D721Med (cell line): Measurements from ENCODE around the gene GID8.

ENCODE experiments used
- DNase-seq: peaks from one replicate; pipeline ENCODE4 v3.0.0; 2011; ENCODE audit warnings: low spot score; ENCODE audit not compliant: insufficient read length
- FAIRE-seq: peaks from 2 replicates; lab custom pipeline; 2011; peaks lifted over from hg19 to GRCh38; lab: Jason Lieb, UNC
- CTCF ChIP-seq: IDR thresholded peaks from 2 replicates; pipeline ENCODE4 v1.5.1; 2012; ENCODE audit warnings: mild to moderate bottlenecking, control low read depth; ENCODE audit not compliant: insufficient read depth; ENCODE audit errors: missing control alignments

Gene GID8

GRCh38 chr20:62935204-62935967 lies 2.6 kb upstream of the GID8 start:
- TF ChIP-seq CTCF: no peak
- no peak for FAIRE-seq

DNA sequence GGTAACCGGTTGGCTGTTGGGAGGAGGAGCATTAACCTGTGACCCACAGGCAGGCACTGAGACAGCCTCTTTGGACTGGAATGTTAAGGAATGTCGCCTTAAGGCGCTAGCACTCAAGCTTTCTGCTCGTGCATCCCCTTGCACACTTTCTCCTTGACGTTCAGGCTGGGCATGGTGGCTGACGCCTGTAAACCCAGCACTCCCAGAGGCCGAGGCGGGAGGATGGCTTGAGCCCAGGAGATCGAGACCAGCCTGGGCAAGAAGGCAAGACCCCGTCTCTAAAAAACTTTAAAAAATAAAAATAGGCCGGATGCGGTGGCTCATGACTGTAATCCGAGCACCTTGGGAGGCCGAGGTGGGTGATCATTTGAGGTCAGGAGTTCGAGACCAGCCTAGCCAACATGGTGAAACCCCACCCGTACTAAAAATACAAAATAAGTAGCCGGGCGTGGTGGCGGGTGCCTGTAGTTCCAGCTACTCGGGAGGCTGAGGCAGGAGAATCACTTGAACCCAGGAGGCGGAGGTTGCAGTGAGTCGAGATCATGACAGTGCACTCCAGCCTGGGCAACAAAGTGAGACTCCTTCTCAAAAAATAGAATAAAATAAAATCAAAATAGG lies 1.9 kb upstream of the GID8 start:
- DNase-seq (no peak), FAIRE-seq (no peak)
- no peak for TF ChIP-seq CTCF

More at GRCh38 chr20:62935204-62935967, 2.6 kb upstream of the GID8 start:
- DNase-seq: no peak

DNA sequence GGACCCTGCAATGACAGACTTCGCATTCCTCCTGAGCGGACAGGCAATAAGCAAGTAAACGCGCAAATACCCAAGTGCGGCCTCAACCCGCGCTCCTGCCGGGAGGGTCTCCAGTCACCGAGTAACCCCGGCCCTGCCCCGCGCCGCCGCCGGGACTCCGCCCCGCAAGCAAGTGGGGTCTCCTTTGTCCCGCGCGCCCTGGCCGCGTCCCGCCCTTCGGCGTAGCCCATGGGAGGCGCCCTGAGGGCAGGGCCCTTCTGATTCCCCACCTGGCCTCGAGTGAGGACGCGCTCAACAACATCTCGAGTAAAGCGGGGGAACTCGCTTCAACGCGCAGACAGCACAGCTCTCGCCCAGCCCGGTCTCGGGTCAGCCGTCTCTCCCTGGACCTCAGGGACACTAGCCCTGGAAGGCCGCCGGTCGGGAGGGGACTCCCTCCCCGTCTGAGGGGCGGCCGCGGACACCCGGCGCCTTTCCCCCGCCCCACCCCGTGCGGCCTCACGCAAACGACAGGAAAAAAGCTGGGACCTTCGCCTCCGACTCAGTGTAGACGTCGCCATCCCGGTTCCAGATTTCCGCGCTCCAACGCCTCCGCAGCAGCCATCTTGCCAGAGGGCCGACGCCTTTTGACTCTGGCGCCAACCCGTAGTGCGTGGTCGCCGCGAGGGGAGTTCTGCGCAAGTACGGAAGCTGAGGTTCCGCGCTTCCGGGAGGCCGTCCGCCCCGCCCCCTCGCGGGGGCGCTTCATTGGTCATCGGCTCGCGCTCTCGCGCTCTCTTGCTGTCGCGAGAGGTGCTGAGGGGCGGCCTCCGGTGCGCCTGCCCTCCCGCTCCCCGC lies 461 bp upstream of the GID8 start:
- peak; percentile 80 for DNase-seq
- no peak for TF ChIP-seq CTCF
- no peak for FAIRE-seq

DNA sequence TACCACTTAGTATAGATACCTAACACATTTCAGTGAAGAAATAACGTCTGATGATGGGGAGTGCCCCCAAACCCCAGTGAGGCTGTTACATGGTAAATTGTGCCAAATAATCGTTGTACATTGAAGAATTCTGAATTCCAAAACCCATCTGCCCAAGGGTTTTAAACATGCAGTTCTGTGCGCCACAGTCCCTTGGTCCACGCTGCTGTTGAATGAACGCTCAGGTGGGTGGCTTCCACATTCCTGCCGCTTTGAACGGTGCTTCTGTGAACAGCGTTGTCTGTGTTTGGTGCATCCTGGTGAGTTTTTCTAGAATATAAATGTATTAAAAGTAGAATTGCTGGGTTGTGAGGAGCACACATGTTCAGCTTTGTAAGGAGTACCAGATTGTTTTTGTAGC lies 2.9 kb downstream of the GID8 start:
- no peak for DNase-seq
- no peak for FAIRE-seq
- no peak for TF ChIP-seq CTCF

DNA sequence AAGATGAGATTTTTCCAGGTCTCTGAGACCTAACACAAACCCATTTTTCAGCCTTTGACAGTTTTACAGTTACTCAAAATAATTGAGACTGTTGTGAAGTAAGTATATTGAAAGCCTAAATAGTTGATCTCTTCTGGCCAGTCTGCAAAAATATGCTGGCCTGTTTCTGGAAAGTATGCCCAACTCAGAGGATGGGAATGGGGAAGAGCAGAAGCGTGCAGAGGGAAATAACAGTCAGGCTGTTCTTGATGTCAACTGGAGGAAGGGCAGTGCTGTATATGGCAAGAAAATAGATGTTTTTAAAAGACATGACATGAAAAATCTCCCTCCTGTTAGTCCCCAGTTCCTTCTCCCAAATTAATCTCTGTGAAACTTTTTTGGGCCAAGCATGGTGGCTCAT lies 3.8 kb downstream of the GID8 start:
- FAIRE-seq: no peak
- DNase-seq: no peak
- TF ChIP-seq CTCF: no peak

DNA sequence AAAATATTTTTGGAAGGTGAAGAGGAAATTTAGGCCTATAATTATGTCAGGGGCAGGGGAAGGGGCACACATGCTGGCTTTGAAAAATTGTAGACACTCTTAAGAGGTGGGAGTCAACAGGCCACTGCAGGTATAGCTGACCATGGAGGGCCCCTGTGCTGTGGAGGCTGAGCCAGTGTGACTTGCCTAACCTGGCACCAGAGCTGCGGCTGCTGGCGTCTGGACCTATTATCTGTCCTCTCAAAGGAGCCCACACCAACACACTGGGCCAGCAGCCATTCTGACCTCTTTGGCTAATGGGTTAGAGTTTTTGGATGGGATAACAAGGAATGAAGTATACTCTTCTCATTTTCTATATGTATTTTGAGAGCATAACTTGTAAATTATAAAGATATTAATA lies 4.5 kb downstream of the GID8 start:
- DNase-seq (no peak), FAIRE-seq (no peak)
- no peak for TF ChIP-seq CTCF
